ENCODE measurements around the gene SCN4A. TPM values are rescaled to one million over a fixed set of nuclear protein-coding genes. Genes with fewer than 3 reads are reported as not detected.
"Not testable (repeated sequence)": the region's sequence is repeated elsewhere in the genome, so short reads cannot be mapped to it uniquely, and the experiment has no call there.

SCN4A gene
- total RNA-seq, 2 experiments from 2014 or later, result 0.04 to 0.17 TPM

DNA sequence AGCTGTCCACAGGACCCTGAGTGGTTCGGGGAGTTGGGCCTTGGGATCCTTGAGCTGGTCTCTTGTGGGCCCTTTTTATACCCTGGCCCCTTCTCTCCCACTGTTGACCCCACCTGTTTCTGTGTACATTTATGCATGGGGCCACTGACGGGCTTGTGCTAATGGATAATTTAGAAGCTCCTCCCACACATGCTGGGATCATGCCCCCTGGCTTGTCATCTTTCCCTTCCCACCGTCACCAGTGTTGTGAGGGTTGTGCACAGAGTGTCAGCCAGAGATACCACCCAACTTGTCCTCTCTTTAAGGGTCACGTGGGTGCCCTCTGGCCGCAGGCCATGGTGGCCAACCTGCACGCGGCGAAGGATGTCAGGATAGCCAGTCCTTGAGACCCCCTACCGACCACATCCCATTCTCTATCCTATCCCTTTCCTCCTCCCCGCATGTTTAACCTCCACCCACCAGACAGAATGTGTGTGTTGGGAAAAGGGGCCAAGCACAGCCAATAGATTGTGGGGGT, 53.9 kb downstream of the SCN4A start, which contains the start of gene GH1:
GH1 (minus strand) TSS at position 51 of the 517 bp plus-strand sequence. CDS start 63 bp downstream, outside the sequence.
- H3K9me3 Mint-ChIP-seq; H3K27me3 Mint-ChIP-seq; H3K36me3 Mint-ChIP-seq (ENCODE audit: low read depth); H3K4me1 Mint-ChIP-seq; POLR2A ChIA-PET; H3K27ac Mint-ChIP-seq; DNase-seq; H3K4me3 Mint-ChIP-seq: not testable (repeated sequence)
- CTCF ChIA-PET, result interaction anchor here (0.6 to 3.7 kb wide), 31 partner anchors 12 to 281 kb away, joined by 3 to 35 read pairs (median 4); partner anchors contain the start of genes CD79B and ICAM2

- H3K36me3 Mint-ChIP-seq (ENCODE audit: low read depth), result no peaks in the 10 kb centered on the region
Measured at GRCh38 chr17:63918305-63918704, 54.4 kb downstream of the SCN4A start.

DNA sequence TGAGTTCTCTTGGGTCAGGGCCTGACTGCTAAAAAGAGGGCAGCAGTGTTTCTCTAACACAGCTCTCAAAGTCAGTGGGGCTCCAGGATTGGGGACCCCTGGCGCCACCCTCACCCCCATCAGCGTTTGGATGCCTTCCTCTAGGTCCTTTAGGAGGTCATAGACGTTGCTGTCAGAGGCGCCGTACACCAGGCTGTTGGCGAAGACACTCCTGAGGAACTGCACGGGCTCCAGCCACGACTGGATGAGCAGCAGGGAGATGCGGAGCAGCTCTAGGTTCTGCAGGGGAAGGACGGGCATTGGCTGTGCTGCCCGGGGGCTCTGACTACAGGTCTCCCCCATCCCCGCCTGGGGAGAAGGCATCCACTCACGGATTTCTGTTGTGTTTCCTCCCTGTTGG, 55.1 kb downstream of the SCN4A start:
- Mint-ChIP-seq H3K4me1 (peaks cover 9% of the 10 kb centered on the region), H3K4me3 (no peak overlapping the region), H3K36me3 (ENCODE audit: low read depth) (no peaks in the 10 kb centered on the region), H3K9me3 (no peaks in the 10 kb centered on the region), H3K27ac (no peak overlapping the region), H3K27me3 (peaks cover 4% of the 10 kb centered on the region)
- DNase-seq, result no peak
- ChIA-PET CTCF (interaction anchor here (1.0 to 3.7 kb wide), 10 partner anchors 13 to 282 kb away, joined by 3 to 35 read pairs (median 4); partner anchors contain the start of gene CD79B), POLR2A (no interaction called here)

More at GRCh38 chr17:63918305-63918704, 54.4 kb downstream of the SCN4A start:
- Mint-ChIP-seq H3K27ac (no peak overlapping the region), H3K27me3 (peaks cover 4% of the 10 kb centered on the region), H3K4me1 (peaks cover 7% of the 10 kb centered on the region), H3K9me3 (no peaks in the 10 kb centered on the region), H3K4me3 (no peak overlapping the region)
- ChIA-PET POLR2A (interaction anchor here (0.6 kb wide), 1 partner anchor 610 kb away, joined by 3 read pairs; no protein-coding TSS in a partner anchor), CTCF (interaction anchor here (0.6 to 3.7 kb wide), 18 partner anchors 13 to 282 kb away, joined by 3 to 35 read pairs (median 4); partner anchors contain the start of genes CD79B and ICAM2)
- no peak for DNase-seq

DNA sequence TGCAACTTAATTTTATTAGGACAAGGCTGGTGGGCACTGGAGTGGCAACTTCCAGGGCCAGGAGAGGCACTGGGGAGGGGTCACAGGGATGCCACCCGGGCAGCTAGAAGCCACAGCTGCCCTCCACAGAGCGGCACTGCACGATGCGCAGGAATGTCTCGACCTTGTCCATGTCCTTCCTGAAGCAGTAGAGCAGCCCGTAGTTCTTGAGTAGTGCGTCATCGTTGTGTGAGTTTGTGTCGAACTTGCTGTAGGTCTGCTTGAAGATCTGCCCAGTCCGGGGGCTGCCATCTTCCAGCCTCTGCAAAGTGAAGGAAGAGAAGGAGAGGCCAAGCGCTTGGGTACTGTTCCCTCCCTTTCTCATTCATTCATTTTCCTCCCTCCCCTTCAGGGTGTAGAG, 55.5 kb downstream of the SCN4A start:
- CTCF ChIA-PET, result interaction anchor here (1.0 to 3.7 kb wide), 4 partner anchors 29 to 111 kb away, joined by 3 to 35 read pairs (median 8); no protein-coding TSS in a partner anchor
- not testable (repeated sequence) for H3K27me3 Mint-ChIP-seq

DNA sequence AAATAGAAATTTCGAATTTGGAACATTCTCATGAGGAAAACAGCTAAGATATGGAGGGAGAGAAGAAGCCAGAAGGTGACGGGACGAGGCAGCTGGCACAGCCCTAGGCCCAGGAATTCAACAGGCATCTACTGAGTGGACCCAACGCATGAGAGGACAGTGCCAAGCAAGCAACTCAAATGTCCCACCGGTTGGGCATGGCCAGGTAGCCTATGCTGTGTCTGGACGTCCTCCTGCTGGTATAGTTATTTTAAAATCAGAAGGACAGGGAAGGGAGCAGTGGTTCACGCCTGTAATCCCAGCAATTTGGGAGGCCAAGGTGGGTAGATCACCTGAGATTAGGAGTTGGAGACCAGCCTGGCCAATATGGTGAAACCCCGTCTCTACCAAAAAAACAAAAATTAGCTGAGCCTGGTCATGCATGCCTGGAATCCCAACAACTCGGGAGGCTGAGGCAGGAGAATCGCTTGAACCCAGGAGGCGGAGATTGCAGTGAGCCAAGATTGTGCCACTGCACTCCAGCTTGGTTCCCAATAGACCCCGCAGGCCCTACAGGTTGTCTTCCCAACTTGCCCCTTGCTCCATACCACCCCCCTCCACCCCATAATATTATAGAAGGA, 56.0 kb downstream of the SCN4A start:
- no peak overlapping the region for H3K4me3 Mint-ChIP-seq
- CTCF ChIA-PET, result interaction anchor here (1.6 kb wide), 2 partner anchors 30 to 34 kb away, joined by 3 to 4 read pairs; no protein-coding TSS in a partner anchor
- no peak overlapping the region for H3K27ac Mint-ChIP-seq

More for the DNA sequence above, 55.5 kb downstream of the SCN4A start:
- DNase-seq; H3K27ac Mint-ChIP-seq; H3K4me1 Mint-ChIP-seq; H3K36me3 Mint-ChIP-seq (ENCODE audit: low read depth); H3K4me3 Mint-ChIP-seq; H3K9me3 Mint-ChIP-seq; POLR2A ChIA-PET: not testable (repeated sequence)

GRCh38 chr17:63915753-63916152, 57.0 kb downstream of the SCN4A start:
- H3K27me3 Mint-ChIP-seq; H3K27ac Mint-ChIP-seq; H3K9me3 Mint-ChIP-seq; H3K36me3 Mint-ChIP-seq (ENCODE audit: low read depth); POLR2A ChIA-PET; H3K4me3 Mint-ChIP-seq; H3K4me1 Mint-ChIP-seq; DNase-seq: not testable (repeated sequence)
- CTCF ChIA-PET, result interaction anchor here (1.2 to 1.6 kb wide), 2 partner anchors 31 to 110 kb away, joined by 3 read pairs; no protein-coding TSS in a partner anchor

More for the DNA sequence above, 56.0 kb downstream of the SCN4A start:
- POLR2A ChIA-PET, result no interaction called here
- Mint-ChIP-seq H3K9me3 (no peaks in the 10 kb centered on the region), H3K4me1 (peaks cover 9% of the 10 kb centered on the region), H3K27me3 (peaks cover 7% of the 10 kb centered on the region), H3K36me3 (ENCODE audit: low read depth) (no peaks in the 10 kb centered on the region)
- DNase-seq, result no peak

DNA sequence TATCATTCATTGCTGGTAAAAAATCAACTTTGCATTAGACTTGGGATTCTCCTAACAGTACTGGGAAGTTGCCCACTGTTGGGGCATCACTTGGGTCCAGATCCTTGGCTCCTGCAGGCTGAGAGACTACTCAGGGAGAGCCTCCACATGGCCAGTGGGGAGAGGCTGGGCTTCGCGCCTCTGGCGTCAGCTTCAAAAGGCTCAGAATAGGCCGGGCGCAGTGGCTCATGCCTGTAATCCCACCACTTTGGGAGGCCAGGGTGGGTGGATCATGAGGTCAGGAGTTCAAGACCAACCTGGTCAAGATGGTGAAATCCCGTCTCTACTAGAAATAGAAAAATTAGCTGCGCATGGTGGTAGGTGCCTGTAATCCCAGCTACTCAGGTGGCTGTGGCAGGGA, 58.2 kb downstream of the SCN4A start:
- peaks cover 8% of the 10 kb centered on the region for H3K4me1 Mint-ChIP-seq
- no peak for DNase-seq
- no peak overlapping the region for H3K27ac Mint-ChIP-seq
- no peaks in the 10 kb centered on the region for H3K36me3 Mint-ChIP-seq (ENCODE audit: low read depth)
- H3K9me3 Mint-ChIP-seq, result no peaks in the 10 kb centered on the region
- H3K27me3 Mint-ChIP-seq, result peaks cover 7% of the 10 kb centered on the region
- ChIA-PET CTCF (interaction anchor here (1.2 to 1.5 kb wide), 2 partner anchors 32 to 111 kb away, joined by 3 to 5 read pairs; no protein-coding TSS in a partner anchor), POLR2A (no interaction called here)
- no peak overlapping the region for H3K4me3 Mint-ChIP-seq

DNA sequence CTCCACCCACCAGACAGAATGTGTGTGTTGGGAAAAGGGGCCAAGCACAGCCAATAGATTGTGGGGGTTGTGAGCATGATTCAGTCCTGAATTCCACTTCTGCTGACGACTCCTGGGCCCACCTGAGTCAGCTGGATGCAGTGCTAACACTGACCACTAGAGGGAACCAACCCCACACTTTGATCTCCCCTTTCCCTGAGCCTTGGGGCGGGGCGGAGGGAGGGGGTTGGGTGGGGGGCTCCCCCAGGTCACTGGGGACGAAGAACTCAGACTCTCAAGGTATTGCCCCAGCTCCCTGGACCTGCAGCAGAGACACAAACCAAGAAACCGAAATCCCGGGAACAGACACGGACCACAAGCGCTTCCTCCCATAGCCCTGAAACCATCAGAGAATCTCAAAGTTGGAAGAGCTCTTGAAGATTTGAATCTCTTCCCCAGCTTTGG, 61.0 kb downstream of the SCN4A start:
- DNase-seq, result peak; percentile 68
- no peaks in the 10 kb centered on the region for H3K36me3 Mint-ChIP-seq (ENCODE audit: low read depth)
- H3K4me3 Mint-ChIP-seq, result no peak overlapping the region
- POLR2A ChIA-PET, result no interaction called here
- no peak overlapping the region for H3K27ac Mint-ChIP-seq
- H3K27me3 Mint-ChIP-seq, result peaks cover 12% of the 10 kb centered on the region
- peaks cover 3% of the 10 kb centered on the region for H3K4me1 Mint-ChIP-seq
- no peaks in the 10 kb centered on the region for H3K9me3 Mint-ChIP-seq
- CTCF ChIA-PET, result interaction anchor here (0.8 to 3.7 kb wide), 12 partner anchors 11 to 234 kb away, joined by 3 to 16 read pairs (median 5); partner anchors contain the start of gene ICAM2

GRCh38 chr17:63911041-63911635, 61.6 kb downstream of the SCN4A start, which contains the start of gene CSHL1:
TSS of gene CSHL1 (minus strand) at chr17:63911258. CDS start at chr17:63911196, 62 bp downstream.
- Mint-ChIP-seq H3K4me3 (no peak within 1 kb of the TSS), H3K36me3 (ENCODE audit: low read depth) (no peaks in the 10 kb centered on the region), H3K4me1 (peaks cover 3% of the 10 kb centered on the region), H3K27me3 (peaks cover 12% of the 10 kb centered on the region), H3K9me3 (no peaks in the 10 kb centered on the region), H3K27ac (no peak within 1 kb of the TSS)
- no peak for DNase-seq
- CTCF ChIA-PET, result interaction anchor here (0.8 to 3.7 kb wide), 9 partner anchors 10 to 222 kb away, joined by 3 to 16 read pairs (median 5); partner anchors contain the start of genes CD79B and ICAM2
- POLR2A ChIA-PET, result no interaction called here

- DNase-seq, result no peak
- peaks cover 3% of the 10 kb centered on the region for H3K4me1 Mint-ChIP-seq
- POLR2A ChIA-PET, result no interaction called here
- CTCF ChIA-PET, result interaction anchor here (3.7 kb wide), 1 partner anchor 118 kb away, joined by 16 read pairs; no protein-coding TSS in a partner anchor
- H3K27ac Mint-ChIP-seq, result no peak overlapping the region
- H3K27me3 Mint-ChIP-seq, result peaks cover 10% of the 10 kb centered on the region
- no peaks in the 10 kb centered on the region for H3K36me3 Mint-ChIP-seq (ENCODE audit: low read depth)
- H3K4me3 Mint-ChIP-seq, result no peak overlapping the region
- H3K9me3 Mint-ChIP-seq, result no peaks in the 10 kb centered on the region
Measured at GRCh38 chr17:63910096-63910495, 62.6 kb downstream of the SCN4A start.

DNA sequence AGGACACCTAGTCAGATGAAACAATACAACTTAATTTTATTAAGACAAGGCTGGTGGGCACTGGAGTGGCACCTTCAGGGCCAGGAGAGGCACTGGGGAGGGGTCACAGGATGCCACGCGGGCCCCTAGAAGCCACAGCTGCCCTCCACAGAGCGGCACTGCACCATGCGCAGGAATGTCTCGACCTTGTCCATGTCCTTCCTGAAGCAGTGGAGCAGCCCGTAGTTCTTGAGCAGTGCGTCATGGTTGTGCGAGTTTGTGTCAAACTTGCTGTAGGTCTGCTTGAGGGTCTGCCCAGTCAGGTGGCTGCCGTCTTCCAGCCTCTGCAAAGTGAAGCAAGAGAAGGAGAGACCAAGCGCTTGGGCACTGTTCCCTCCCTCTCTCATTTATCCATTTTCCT, 63.1 kb downstream of the SCN4A start:
- H3K9me3 Mint-ChIP-seq; DNase-seq; H3K4me1 Mint-ChIP-seq; H3K4me3 Mint-ChIP-seq; H3K27me3 Mint-ChIP-seq; H3K36me3 Mint-ChIP-seq (ENCODE audit: low read depth); CTCF ChIA-PET; H3K27ac Mint-ChIP-seq; POLR2A ChIA-PET: not testable (repeated sequence)

DNA sequence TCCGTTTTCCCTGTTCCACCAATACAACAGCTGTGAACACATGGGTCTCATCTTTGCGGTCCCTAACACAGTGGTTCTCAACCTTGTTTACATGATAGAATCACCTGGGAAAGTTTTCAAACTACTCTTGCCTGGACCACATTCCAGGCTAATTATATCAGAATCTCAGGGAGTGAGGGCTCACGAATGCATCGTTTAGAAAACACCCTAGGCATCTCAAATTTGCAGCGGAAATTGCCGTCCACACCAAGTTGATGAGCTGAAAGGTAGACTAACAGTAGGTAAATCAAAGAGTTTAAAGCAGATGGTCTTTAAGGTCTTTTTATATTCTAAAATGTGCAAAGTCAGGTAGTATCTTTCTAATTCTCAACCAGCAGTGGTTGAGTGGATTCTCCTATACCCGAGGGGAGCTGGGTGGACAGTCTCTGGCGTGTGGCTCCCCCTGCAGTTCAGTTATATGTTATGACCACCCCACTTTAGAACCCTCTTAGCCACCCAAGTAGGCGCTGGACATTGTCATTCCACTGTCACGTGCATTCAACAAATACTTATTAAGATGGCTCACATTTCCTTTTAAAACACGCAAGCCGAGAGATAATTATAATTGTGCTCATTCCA, 65.4 kb downstream of the SCN4A start:
- H3K27ac Mint-ChIP-seq; H3K9me3 Mint-ChIP-seq; H3K4me1 Mint-ChIP-seq; H3K4me3 Mint-ChIP-seq; POLR2A ChIA-PET; H3K36me3 Mint-ChIP-seq (ENCODE audit: low read depth): not testable (repeated sequence)
- CTCF ChIA-PET, result interaction anchor here (0.8 to 2.2 kb wide), 4 partner anchors 12 to 118 kb away, joined by 3 to 7 read pairs (median 4); no protein-coding TSS in a partner anchor
- DNase-seq, result peak; percentile 27
- H3K27me3 Mint-ChIP-seq, result peaks cover 15% of the 10 kb centered on the region
